Upper lobe of right lung (tissue), 1 donor: Measurements from ENCODE around the gene SCN5A. TPM values are rescaled to one million over a fixed set of nuclear protein-coding genes. Genes with fewer than 3 reads are reported as not detected.

Experiments used
- ATAC-seq: fragments of 200-7000 bp; cut with Tn5 transposase; one replicate; pipeline ENCODE4 v1.9.1; 2020; ENCODE audit warnings: mild to moderate bottlenecking, moderate library complexity
- DNase-seq: peaks from one replicate; pipeline ENCODE4 v3.0.0-alpha.2; 2020
- H3K27ac ChIP-seq: fragments of 200-600 bp; one replicate; pipeline ENCODE4 v1.8.0; 2022
- H3K27me3 ChIP-seq: fragments of 200-600 bp; one replicate; pipeline ENCODE4 v1.8.0; 2022; ENCODE audit warnings: mild to moderate bottlenecking
- H3K36me3 ChIP-seq: fragments of 200-600 bp; one replicate; pipeline ENCODE4 v1.8.0; 2022
- H3K4me1 ChIP-seq: fragments of 200-600 bp; one replicate; pipeline ENCODE4 v1.8.0; 2022
- H3K4me3 ChIP-seq: fragments of 200-600 bp; one replicate; pipeline ENCODE4 v1.8.0; 2022; ENCODE audit warnings: mild to moderate bottlenecking
- H3K9me3 ChIP-seq: fragments of 200-600 bp; one replicate; pipeline ENCODE4 v1.8.0; 2022
- CTCF ChIP-seq: fragments of 200-600 bp; IDR thresholded peaks from one replicate; pipeline ENCODE4 v1.8.0; 2022; ENCODE audit warnings: antibody characterized with exemption
- intact Hi-C: fragments of 100-400 bp; cut with DNase I; formaldehyde crosslinking; loops from one replicate; pipeline ENCODE4 v1.11.0; 2022
- total RNA-seq: library from RNA; stranded (reverse); fragmentation: NEBNext Ultra II Directional; extraction: Animal tissue kit (Norgen Biotek cat#: 25700); gene quantifications from one replicate; pipeline ENCODE4 v1.2.1, GENCODE V29; 2021
- donor health status: DM: no; HTN: yes; CAD: no; lungs with severe emphysema.

Gene SCN5A
- total RNA-seq, 1 donor from 2014 or later: 0.58 TPM

- H3K4me1 ChIP-seq: peaks cover 7% of the 10 kb centered on the region
- H3K36me3 ChIP-seq: no peaks in the 10 kb centered on the region
- DNase-seq (no peak), ATAC-seq (no peak)
- H3K27me3 ChIP-seq: peaks cover 56% of the 10 kb centered on the region
- intact Hi-C loops: loop anchor here (10.0 kb wide), 1 partner anchor 112 kb away; no protein-coding TSS in a partner anchor
- no peaks in the 10 kb centered on the region for H3K9me3 ChIP-seq
- peak; percentile 11 for TF ChIP-seq CTCF
- no peak overlapping the region for H3K4me3 ChIP-seq
- H3K27ac ChIP-seq: no peak overlapping the region
Measured at GRCh38 chr3:38646630-38647029, 2.9 kb downstream of the SCN5A start.

- Histone ChIP-seq H3K27me3 (peaks cover 56% of the 10 kb centered on the region), H3K9me3 (no peaks in the 10 kb centered on the region), H3K4me3 (no peak overlapping the region), H3K4me1 (peaks cover 7% of the 10 kb centered on the region), H3K27ac (no peak overlapping the region), H3K36me3 (no peaks in the 10 kb centered on the region)
- no peak for TF ChIP-seq CTCF
- ATAC-seq (no peak), DNase-seq (no peak)
- intact Hi-C loops: loop anchor here (10.0 kb wide), 1 partner anchor 111 kb away; no protein-coding TSS in a partner anchor
Measured at GRCh38 chr3:38646062-38646461, 3.4 kb downstream of the SCN5A start.

- DNase-seq: no peak
- H3K27ac ChIP-seq: no peak overlapping the region
- H3K4me3 ChIP-seq: no peak overlapping the region
- TF ChIP-seq CTCF: no peak
- peaks cover 7% of the 10 kb centered on the region for H3K4me1 ChIP-seq
- no peaks in the 10 kb centered on the region for H3K36me3 ChIP-seq
- peaks cover 51% of the 10 kb centered on the region for H3K27me3 ChIP-seq
- intact Hi-C loops: loop anchor here (10.0 kb wide), 1 partner anchor 111 kb away; no protein-coding TSS in a partner anchor
- no peaks in the 10 kb centered on the region for H3K9me3 ChIP-seq
- ATAC-seq: no peak
Measured at GRCh38 chr3:38645601-38646000, 3.9 kb downstream of the SCN5A start.

- Histone ChIP-seq H3K4me3 (no peak overlapping the region), H3K27ac (no peak overlapping the region), H3K27me3 (peaks cover 51% of the 10 kb centered on the region), H3K9me3 (no peaks in the 10 kb centered on the region), H3K4me1 (peaks cover 7% of the 10 kb centered on the region), H3K36me3 (no peaks in the 10 kb centered on the region)
- ATAC-seq (no peak), DNase-seq (no peak)
- TF ChIP-seq CTCF: no peak
- intact Hi-C loops: loop anchor here (10.0 kb wide), 1 partner anchor 110 kb away; no protein-coding TSS in a partner anchor
Measured at GRCh38 chr3:38645076-38645475, 4.4 kb downstream of the SCN5A start.

- ATAC-seq (no peak), DNase-seq (no peak)
- Histone ChIP-seq H3K4me3 (no peak overlapping the region), H3K4me1 (peaks cover 7% of the 10 kb centered on the region), H3K27me3 (peaks cover 51% of the 10 kb centered on the region), H3K36me3 (no peaks in the 10 kb centered on the region), H3K27ac (no peak overlapping the region), H3K9me3 (no peaks in the 10 kb centered on the region)
- no peak for TF ChIP-seq CTCF
- intact Hi-C loops: loop anchor here (10.0 kb wide), 1 partner anchor 110 kb away; no protein-coding TSS in a partner anchor
Measured at GRCh38 chr3:38644662-38645053, 4.8 kb downstream of the SCN5A start.
